Superior temporal gyrus (tissue), 1 donor: ENCODE data around the gene CXorf49.
"Not testable (repeated sequence)": the region's sequence is repeated elsewhere in the genome, so short reads cannot be mapped to it uniquely, and the experiment has no call there.

Source experiments
- DNase-seq: peaks from one replicate; pipeline ENCODE4 v3.0.0-alpha.2; 2016; ENCODE audit errors: extremely low spot score

CXorf49 gene

GRCh38 chrX:71718185-71718584 is at the start of gene CXorf49:
CXorf49 (minus strand) TSS chrX:71718285; CDS start chrX:71718151, 134 bp downstream.
- DNase-seq, result not testable (repeated sequence)

- not testable (repeated sequence) for DNase-seq
These were observed 49.0 kb upstream of the CXorf49 start for GRCh38 chrX:71767134-71767533.

GRCh38 chrX:71765613-71766012 is 47.5 kb upstream of the CXorf49 start:
- not testable (repeated sequence) for DNase-seq

GRCh38 chrX:71764832-71765231 is 46.7 kb upstream of the CXorf49 start:
- not testable (repeated sequence) for DNase-seq

- DNase-seq, result not testable (repeated sequence)
These were observed 45.0 kb upstream of the CXorf49 start, which contains the start of gene CXorf49B for GRCh38 chrX:71763049-71763448. CXorf49B (plus strand) TSS chrX:71763349; CDS start chrX:71763424, 75 bp downstream.

- DNase-seq, result not testable (repeated sequence)
These were observed 42.7 kb upstream of the CXorf49 start for GRCh38 chrX:71760688-71761281.

GRCh38 chrX:71720289-71720886 is 2.3 kb upstream of the CXorf49 start:
- DNase-seq, result not testable (repeated sequence)

- not testable (repeated sequence) for DNase-seq
These were observed 1.1 kb upstream of the CXorf49 start for GRCh38 chrX:71719195-71719594.

GRCh38 chrX:71716323-71716722 is 1.8 kb downstream of the CXorf49 start:
- not testable (repeated sequence) for DNase-seq

GRCh38 chrX:71715551-71715950 is 2.5 kb downstream of the CXorf49 start:
- not testable (repeated sequence) for DNase-seq

GRCh38 chrX:71714064-71714463 is 4.0 kb downstream of the CXorf49 start:
- not testable (repeated sequence) for DNase-seq

GRCh38 chrX:71702853-71703252 is 15.2 kb downstream of the CXorf49 start:
- DNase-seq, result not testable (repeated sequence)

- not testable (repeated sequence) for DNase-seq
These were observed 19.1 kb downstream of the CXorf49 start for GRCh38 chrX:71699023-71699344.

GRCh38 chrX:71698299-71699022 is 19.6 kb downstream of the CXorf49 start:
- not testable (repeated sequence) for DNase-seq

- DNase-seq, result not testable (repeated sequence)
These were observed 20.4 kb downstream of the CXorf49 start for GRCh38 chrX:71697466-71698298.

- not testable (repeated sequence) for DNase-seq
These were observed 21.2 kb downstream of the CXorf49 start for GRCh38 chrX:71696641-71697465.

- DNase-seq, result no peak
These were observed 38.4 kb downstream of the CXorf49 start for GRCh38 chrX:71679575-71680207.

GRCh38 chrX:71677195-71677594 is 40.9 kb downstream of the CXorf49 start:
- DNase-seq, result not testable (repeated sequence)

- DNase-seq, result not testable (repeated sequence)
These were observed 41.9 kb downstream of the CXorf49 start for GRCh38 chrX:71676068-71676795.

- not testable (repeated sequence) for DNase-seq
These were observed 42.4 kb downstream of the CXorf49 start for GRCh38 chrX:71675636-71676035.
